ENCODE results near the gene XPO5.

DNA sequence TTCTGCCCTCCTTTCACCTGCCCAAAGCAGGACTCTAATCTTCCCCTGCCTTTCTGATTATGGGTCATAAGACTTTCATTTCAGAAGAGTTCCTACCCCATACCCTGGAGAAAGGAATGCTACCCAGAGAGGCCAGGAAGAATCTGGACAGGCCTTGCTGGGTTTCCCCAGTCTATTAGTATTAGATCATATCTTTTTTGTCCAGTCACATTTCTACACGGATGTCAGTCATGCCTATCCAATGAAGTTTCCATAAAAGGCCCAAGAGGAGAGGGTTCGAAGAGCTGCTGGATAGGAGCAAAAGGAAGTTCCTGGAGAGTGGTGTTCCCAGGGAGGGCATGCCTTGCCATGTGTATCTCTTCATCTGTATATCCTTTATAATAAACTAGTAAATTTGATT is 3.3 kb upstream of the XPO5 start:
- TF ChIP-seq, protein P1, sequence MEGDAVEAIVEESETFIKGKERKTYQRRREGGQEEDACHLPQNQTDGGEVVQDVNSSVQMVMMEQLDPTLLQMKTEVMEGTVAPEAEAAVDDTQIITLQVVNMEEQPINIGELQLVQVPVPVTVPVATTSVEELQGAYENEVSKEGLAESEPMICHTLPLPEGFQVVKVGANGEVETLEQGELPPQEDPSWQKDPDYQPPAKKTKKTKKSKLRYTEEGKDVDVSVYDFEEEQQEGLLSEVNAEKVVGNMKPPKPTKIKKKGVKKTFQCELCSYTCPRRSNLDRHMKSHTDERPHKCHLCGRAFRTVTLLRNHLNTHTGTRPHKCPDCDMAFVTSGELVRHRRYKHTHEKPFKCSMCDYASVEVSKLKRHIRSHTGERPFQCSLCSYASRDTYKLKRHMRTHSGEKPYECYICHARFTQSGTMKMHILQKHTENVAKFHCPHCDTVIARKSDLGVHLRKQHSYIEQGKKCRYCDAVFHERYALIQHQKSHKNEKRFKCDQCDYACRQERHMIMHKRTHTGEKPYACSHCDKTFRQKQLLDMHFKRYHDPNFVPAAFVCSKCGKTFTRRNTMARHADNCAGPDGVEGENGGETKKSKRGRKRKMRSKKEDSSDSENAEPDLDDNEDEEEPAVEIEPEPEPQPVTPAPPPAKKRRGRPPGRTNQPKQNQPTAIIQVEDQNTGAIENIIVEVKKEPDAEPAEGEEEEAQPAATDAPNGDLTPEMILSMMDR (IDR thresholded peaks at IDR 0.05): no peak
- no peak for TF ChIP-seq POLR2A (IDR thresholded peaks at IDR 0.05)

All from lower leg skin (tissue), 3 donors.